HT-29 (cell line): ENCODE data around the gene SLC38A8. TPM values are rescaled to one million over a fixed set of nuclear protein-coding genes. Genes with fewer than 3 reads are reported as not detected.

Source experiments
- DNase-seq: peaks from one replicate; pipeline ENCODE4 v3.0.0-alpha.2; 2015; ENCODE audit warnings: low spot score
- total RNA-seq: library from RNA; depleted of rRNA; stranded (reverse); fragments of >200 nt; shearing (Covaris generic); gene quantifications from 2 replicates; pipeline ENCODE4 v1.2.3, GENCODE V29; 2014

The SLC38A8 gene
- total RNA-seq, 1 experiment from 2014 or later: not detected

DNA sequence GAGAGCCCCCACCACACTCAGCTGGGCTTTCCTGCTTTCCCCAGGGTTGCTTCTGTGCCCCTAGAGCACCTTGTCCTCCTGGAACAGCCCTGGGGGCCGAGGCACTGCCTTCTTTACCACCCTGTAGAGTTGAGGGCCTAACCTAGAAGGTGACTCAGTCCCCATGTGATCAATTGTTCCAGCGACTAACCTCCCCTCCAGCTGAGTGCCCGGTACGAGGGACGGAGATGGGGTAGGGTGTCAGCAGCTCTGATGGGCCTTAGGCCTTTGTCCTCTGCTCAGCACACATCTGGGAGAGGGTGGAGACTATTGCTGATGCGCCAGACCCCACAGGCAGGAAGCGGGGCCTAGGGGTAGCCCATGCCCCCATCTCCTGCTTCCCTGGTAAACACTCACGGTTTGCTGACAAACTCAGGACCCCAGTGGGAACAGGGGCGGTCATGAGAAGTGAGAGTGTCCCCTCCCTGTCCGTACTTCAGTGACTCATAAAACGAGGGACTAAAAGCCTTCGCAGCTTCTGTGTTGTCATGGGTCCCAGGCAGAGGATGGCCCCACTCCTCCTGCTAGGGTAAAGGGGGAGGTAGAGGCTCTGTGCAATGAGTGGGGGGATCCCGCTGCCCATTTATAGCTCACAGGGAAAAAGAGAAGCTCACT is 41.5 kb downstream of the SLC38A8 start:
- no peak for DNase-seq

DNA sequence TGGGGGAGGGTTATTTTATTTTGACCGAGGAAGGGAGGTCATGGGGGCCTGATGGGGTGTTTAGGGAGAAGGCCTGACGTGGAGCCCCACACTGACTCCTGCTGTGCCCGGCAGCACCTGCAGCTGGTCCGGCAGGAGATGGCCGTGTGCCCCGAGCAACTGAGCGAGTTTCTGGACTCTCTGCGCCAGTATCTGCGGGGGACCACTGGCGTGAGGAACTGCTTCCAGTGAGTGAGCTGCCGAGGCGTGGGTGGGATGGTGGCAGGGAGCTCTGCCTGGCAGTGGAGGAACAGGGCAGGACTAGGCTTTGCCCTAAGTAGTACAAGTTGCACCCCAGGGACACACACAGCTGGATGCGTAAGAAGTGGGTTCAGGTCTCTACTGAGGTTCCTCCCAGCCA is 44.5 kb downstream of the SLC38A8 start:
- no peak for DNase-seq

GRCh38 chr16:83996481-83997252 is 45.9 kb downstream of the SLC38A8 start:
- no peak for DNase-seq

GRCh38 chr16:83995754-83996153 is 46.8 kb downstream of the SLC38A8 start:
- peak; percentile 44 for DNase-seq

GRCh38 chr16:83994703-83995102 is 47.9 kb downstream of the SLC38A8 start:
- no peak for DNase-seq

DNA sequence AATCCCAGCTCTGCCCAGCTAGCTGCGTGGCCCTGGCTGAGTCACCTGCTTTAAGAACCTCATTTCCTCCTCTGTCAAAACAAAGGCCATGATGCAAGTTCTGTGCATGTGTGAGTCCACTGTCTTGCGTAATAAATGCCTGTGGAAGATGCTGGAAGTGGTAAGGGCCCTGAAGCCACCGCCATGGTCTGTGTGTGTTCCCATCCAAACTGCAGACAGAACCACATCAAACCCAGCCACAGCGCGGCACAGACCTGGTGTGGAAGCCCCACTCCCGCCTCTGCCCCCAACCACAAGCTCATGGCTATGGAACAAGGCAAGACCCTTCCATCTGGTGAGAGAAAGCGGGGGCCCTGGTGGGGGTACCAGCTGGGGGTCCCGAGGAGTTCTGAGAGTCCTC is 48.5 kb downstream of the SLC38A8 start:
- DNase-seq: peak; percentile 20

DNA sequence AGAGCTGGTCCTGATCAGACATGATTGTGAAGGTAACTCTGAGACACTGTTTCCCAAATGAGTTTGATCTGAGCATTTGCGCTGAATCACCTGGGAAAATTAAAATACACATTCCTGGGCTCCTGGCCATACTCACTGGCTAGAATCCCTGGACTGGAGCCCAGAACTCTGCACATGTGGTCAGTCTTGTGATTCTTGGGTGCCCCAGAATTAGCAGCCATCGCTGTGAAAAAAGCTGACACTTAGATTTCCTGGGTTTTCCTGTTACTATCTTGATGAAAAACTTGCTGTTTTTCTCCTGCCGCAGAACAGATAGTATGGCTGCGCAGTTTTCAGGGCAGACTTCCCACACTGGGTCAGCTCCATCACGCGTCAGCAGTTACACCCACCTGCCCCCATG is 50.0 kb downstream of the SLC38A8 start:
- DNase-seq: no peak

GRCh38 chr16:83990492-83990891 is 52.1 kb downstream of the SLC38A8 start:
- no peak for DNase-seq

DNA sequence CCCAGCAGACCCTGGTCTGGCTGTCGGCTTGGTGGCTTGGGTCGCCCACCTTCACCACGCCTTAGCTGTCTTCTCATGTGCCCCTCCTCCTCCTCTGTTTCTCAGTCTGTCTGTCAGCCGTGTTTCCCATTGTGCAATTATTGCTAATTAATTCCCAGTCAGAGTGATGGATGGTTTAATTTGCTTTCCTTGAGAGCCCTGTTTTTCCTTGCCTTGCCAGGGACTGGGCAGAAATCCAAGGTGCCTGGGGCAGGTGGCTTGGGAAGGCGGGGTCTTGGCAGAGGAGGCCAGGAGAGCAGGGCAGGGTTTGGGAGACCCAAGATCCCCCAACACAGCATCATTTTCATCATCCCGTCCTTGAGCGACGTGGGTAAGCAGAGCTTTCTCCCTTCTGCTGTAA is 53.3 kb downstream of the SLC38A8 start:
- no peak for DNase-seq

- DNase-seq: no peak
Observed at GRCh38 chr16:83983491-83983890, 59.1 kb downstream of the SLC38A8 start.

GRCh38 chr16:83981799-83982198 is 60.8 kb downstream of the SLC38A8 start:
- no peak for DNase-seq

GRCh38 chr16:83980794-83981193 is 61.8 kb downstream of the SLC38A8 start:
- DNase-seq: no peak

DNA sequence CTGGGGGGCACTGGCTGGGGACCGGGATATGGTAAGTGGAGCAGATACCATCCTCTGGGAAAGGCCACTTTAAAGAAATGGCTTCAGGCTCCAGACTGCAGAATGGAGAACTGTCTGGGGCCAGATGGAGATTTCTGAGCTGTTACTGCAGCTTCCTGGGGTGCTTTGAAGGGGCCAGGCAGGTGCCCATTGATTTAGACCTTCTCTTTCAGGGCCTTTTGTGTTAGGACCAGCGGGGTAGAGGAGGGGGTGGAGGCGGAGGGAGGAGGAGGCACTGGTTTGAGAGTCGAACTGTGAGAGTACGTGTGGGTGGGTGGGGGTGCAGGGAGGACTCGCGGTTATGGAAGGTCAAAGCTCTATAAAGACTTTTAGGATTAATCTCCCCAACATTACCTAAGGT is 63.2 kb downstream of the SLC38A8 start:
- no peak for DNase-seq

DNA sequence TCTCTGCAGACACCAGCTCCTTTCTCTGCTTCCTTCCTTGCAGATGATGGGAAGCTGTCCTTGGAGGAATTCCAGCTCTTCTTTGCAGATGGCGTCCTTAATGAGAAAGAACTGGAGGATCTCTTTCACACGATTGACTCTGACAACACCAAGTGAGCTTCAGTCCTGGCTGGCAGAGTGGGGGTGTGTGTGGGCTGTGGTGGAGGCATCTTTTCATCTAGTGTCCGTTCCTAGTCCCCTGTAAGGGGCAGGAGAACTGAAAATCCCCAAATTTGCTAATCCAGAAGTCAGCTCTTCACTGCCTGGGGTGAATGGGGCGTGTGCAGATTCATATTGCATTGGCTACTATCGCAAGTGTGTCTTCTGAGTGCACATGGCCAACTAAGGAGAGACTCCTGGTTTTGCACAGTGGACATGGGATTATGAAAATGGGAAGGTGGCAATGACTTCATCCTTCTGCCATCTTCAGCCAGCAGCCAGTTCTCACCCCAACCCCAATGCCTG is 64.1 kb downstream of the SLC38A8 start:
- no peak for DNase-seq

DNA sequence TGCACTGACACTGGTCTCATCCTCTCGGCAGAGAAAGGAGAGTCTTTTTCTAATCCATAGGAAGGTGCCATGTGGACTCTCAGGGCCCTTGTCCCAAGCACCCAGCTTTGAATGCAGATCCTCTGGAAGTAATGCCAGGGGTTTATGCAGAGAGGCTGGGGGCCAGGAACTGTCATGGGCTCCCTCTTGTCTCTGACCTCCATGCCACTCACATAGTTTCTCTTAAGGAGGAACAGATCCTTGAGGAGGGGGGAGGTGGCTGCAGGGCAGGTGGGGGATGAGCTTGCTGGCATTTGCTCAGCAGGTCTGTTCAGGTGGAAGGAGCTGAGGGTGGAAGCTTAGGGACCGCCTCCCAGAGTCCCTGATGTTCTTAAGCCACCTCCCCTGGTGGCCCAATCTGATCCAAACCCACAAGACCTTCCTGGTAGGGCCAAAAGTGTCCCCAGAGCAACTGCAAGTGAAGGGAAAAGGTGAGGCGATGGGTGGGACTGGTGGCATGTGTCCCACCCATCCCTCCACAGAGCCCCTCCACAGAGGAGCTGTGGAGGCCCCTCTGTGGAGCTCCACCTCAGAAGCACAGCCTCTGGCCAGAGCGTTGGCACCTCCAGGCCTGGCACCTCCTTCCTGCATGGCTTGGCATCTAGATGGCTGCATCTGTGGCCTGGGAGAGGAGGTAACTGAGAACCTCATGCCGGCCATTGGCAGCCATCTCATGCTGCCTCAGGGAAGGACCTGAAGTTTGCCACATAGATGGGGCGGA is 65.4 kb downstream of the SLC38A8 start:
- DNase-seq: no peak

DNA sequence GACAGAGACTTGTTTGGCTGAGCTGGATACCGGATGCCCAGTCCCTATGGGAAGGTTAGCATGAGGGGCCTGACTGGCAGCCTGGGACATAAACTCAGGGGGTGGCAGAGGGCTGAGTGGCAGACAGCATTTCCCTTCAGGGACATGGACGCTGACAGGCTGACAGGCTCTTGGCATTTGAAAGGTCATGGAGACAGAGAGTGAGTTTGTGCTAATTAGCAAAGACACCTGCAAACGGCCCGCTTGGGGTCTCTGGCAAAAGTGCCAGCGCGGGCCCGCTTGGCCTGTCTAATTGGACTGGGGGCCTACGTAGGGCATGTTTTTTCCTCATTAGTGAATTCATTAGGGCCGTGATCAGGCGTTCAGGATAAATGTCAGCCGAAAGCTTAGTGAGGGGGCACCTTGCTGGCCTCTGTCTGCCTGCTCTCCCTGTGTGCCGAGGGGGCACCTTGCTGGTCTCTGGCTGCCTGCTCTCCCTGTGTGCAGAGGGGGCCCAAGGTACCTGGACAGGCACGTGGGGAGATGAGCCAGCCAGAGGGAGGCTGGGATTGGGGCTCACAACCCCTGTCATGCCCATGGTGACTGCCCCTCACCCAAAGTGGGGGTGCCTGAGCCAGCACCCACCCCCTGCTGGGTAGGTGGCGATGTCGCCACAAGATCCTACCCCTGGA is 66.9 kb downstream of the SLC38A8 start:
- DNase-seq: no peak

DNA sequence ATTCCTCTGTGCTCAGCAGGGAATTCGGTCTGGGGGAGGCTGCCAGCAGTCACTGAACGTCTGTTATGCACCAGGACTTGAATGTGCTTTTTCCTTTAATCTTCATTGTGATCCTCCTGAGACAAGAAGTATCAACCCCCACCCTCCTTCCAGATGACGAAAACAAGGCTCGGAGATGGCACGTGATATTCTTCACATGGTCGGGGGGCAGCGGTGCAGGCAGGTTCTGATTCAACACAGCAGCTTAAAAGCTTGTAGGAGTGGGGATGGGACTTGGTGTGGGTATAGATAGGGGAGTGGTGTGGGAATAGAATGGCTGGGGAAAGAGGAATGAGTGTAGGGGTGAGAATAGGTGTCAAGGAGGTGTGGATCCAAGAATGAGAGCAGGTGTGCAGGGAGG is 68.1 kb downstream of the SLC38A8 start:
- DNase-seq: no peak

- DNase-seq: no peak
Observed at GRCh38 chr16:83973581-83974385, 68.8 kb downstream of the SLC38A8 start.

- no peak for DNase-seq
Observed at GRCh38 chr16:83973077-83973476, 69.5 kb downstream of the SLC38A8 start.

DNA sequence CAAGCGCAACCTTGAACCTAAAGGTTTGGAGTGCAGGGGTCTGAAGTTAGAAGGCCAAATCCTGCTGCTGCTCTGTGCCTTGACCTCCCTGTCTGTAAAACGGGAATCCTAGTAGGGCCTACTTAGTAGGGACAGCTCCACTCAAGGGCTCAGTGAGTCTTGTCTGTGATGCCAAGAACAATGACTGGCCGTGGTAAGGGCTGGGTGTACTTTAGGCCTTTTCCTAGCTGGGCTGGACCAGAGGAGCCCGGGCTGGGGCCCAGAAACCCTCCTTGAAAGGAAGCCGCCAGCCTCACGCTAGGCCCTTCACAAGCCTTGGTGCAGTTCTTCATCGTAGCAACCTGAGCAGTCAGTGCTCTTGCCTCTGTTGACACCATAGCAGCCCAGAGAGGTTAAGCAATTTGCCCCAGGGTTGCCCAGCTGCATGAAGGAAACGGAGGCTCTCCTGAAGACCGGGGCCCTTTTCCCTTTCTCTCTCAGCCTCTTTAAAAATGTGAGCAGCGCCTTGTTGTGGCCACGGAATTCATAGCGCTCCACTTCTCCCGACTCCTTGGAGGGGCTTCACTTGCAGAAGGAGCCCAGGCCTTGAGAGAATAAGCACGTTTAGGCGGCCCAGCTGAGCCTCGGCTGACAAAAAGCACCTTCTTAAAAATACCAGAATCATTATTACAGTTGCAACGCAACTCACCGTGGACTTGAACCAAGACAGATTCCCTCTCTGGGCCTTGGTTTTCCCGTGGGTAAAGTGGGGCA is 70.2 kb downstream of the SLC38A8 start:
- no peak for DNase-seq
